HL-60 (cell line): ENCODE data around the gene RFESD.

Experiments
- TF ChIP-seq, protein P1 (sequence below): IDR thresholded peaks from one replicate; pipeline ENCODE4 v1.5.1; 2011; ENCODE audit warnings: low read length, control low read depth, inconsistent platforms; ENCODE audit not compliant: insufficient read depth
- TF ChIP-seq, protein P2 (sequence below): IDR thresholded peaks from 2 replicates; pipeline ENCODE4 v1.6.1; 2012; ENCODE audit warnings: low read depth; ENCODE audit not compliant: insufficient replicate concordance

DNA sequence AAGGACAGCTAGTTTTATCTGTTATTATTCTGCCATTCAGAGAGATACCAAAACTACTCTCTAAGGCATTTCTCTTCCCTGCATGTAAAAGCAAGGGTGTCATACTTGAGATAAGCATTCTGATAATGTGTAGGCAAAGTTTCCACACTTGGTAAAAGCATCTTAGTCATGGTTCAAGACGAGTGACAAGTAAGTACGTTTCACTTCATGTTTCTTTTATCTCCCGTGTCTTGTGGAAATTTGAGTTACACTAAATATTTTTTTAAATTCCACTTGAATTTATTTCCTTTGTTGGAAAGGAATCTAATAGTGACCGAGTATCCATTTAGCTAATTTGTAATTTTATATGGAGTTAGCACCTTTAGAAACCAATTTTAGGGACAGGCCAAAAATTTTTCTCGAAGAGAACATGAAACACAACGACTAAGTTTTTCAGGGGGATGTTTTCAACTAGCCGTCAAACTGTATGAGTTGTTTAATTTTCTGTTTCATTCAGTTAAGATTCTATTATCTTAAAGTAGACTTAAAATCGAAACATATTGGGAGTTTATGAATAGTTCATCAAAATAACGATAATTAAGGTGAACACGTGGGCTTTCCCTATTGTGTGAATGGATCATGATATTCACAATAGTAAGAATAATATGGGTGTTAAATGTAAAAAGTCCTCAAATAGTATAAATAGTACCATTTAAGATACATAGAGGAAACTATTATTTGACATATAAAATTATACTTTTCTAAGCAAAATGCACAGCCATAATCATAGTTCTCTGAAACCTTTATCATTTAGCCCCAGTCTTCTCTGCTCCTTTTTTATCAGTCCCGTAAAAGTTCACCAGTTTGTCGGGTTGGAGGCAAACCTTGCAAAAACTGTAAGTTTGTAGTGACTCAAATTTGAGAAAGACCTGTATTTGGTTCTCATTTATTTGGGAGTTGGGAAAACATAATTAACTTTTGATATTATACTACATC lies 1.6 kb downstream of the RFESD start:
- TF ChIP-seq, protein P1, sequence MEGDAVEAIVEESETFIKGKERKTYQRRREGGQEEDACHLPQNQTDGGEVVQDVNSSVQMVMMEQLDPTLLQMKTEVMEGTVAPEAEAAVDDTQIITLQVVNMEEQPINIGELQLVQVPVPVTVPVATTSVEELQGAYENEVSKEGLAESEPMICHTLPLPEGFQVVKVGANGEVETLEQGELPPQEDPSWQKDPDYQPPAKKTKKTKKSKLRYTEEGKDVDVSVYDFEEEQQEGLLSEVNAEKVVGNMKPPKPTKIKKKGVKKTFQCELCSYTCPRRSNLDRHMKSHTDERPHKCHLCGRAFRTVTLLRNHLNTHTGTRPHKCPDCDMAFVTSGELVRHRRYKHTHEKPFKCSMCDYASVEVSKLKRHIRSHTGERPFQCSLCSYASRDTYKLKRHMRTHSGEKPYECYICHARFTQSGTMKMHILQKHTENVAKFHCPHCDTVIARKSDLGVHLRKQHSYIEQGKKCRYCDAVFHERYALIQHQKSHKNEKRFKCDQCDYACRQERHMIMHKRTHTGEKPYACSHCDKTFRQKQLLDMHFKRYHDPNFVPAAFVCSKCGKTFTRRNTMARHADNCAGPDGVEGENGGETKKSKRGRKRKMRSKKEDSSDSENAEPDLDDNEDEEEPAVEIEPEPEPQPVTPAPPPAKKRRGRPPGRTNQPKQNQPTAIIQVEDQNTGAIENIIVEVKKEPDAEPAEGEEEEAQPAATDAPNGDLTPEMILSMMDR = no peak
- TF ChIP-seq, protein P2, sequence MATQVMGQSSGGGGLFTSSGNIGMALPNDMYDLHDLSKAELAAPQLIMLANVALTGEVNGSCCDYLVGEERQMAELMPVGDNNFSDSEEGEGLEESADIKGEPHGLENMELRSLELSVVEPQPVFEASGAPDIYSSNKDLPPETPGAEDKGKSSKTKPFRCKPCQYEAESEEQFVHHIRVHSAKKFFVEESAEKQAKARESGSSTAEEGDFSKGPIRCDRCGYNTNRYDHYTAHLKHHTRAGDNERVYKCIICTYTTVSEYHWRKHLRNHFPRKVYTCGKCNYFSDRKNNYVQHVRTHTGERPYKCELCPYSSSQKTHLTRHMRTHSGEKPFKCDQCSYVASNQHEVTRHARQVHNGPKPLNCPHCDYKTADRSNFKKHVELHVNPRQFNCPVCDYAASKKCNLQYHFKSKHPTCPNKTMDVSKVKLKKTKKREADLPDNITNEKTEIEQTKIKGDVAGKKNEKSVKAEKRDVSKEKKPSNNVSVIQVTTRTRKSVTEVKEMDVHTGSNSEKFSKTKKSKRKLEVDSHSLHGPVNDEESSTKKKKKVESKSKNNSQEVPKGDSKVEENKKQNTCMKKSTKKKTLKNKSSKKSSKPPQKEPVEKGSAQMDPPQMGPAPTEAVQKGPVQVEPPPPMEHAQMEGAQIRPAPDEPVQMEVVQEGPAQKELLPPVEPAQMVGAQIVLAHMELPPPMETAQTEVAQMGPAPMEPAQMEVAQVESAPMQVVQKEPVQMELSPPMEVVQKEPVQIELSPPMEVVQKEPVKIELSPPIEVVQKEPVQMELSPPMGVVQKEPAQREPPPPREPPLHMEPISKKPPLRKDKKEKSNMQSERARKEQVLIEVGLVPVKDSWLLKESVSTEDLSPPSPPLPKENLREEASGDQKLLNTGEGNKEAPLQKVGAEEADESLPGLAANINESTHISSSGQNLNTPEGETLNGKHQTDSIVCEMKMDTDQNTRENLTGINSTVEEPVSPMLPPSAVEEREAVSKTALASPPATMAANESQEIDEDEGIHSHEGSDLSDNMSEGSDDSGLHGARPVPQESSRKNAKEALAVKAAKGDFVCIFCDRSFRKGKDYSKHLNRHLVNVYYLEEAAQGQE = no peak
